Progenitor cell of endocrine pancreas (in vitro differentiated cells): Measurements from ENCODE around the gene TERF2IP. TPM values are rescaled to one million over a fixed set of nuclear protein-coding genes. Genes with fewer than 3 reads are reported as not detected.

ENCODE experiments used
- DNase-seq: peaks from one replicate; pipeline ENCODE4 v3.0.0; 2021; ENCODE audit warnings: low spot score; ENCODE audit not compliant: unreplicated experiment
- H3K27ac Mint-ChIP-seq: 2 replicates; pipeline ENCODE4 v1.8.0; 2021; ENCODE audit warnings: mild to moderate bottlenecking, moderate library complexity, mixed read lengths
- H3K27me3 Mint-ChIP-seq: 2 replicates; pipeline ENCODE4 v1.8.0; 2021; ENCODE audit warnings: mixed read lengths
- H3K36me3 Mint-ChIP-seq: 2 replicates; pipeline ENCODE4 v1.8.0; 2022; ENCODE audit warnings: mixed read lengths; ENCODE audit not compliant: insufficient read depth
- H3K4me1 Mint-ChIP-seq: 2 replicates; pipeline ENCODE4 v1.8.0; 2021; ENCODE audit warnings: low read depth, mixed read lengths
- H3K4me3 Mint-ChIP-seq: 2 replicates; pipeline ENCODE4 v1.8.0; 2021; ENCODE audit warnings: low read depth, mild to moderate bottlenecking, moderate library complexity, mixed read lengths
- H3K9me3 Mint-ChIP-seq: 2 replicates; pipeline ENCODE4 v1.8.0; 2021; ENCODE audit warnings: low read depth, mixed read lengths
- total RNA-seq: library from RNA; stranded (reverse); gene quantifications from 2 replicates; pipeline ENCODE4 v1.2.1, GENCODE V29; 2021
- TF ChIP-seq, protein P1 (sequence below): fragments of 200-600 bp; sonication (generic); IDR thresholded peaks from one replicate; pipeline ENCODE4 v1.5.0; 2021; ENCODE audit warnings: antibody characterized with exemption, mild to moderate bottlenecking; ENCODE audit not compliant: unreplicated experiment

The TERF2IP gene
- total RNA-seq, 1 donor from 2014 or later: 43.0 TPM

DNA sequence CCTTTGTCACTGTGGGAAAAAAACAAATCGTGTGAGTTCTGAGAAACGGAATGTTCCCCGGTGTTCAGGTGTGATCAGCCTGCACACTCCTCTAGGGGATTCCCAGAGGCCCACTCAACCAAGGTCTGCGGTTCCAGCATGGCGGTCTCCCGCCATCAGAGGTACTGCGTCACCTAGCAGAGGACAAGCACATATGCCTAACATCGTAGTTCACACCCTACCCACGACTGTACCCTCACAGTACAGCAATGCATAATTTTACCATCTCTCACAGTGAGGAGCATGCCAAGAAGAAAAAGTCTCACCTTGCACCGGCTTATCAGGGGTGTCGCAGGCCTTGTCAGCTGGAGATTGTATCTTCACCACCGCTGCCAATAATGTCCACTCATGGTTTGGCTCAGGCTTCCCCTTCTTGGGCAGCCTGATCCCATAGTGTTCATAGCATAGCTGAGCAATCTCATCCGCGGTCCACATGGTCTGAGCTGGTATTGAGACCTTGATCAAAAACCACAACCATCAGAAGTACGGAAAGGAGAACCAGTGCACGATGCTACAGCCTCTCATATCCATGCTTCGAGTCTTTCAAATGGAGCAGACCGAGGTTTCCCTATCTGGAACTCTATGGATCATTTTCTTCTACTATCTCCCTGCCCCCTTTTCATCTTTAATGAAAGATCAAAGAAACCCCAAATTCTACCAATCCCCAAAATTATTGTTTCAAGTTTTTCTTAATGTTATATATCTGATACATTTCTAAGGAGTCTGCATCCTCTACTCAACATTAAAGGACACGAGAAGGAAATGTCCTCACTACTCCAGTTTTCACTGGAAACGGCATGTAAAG, 27.0 kb upstream of the TERF2IP start:
- TF ChIP-seq, protein P1, sequence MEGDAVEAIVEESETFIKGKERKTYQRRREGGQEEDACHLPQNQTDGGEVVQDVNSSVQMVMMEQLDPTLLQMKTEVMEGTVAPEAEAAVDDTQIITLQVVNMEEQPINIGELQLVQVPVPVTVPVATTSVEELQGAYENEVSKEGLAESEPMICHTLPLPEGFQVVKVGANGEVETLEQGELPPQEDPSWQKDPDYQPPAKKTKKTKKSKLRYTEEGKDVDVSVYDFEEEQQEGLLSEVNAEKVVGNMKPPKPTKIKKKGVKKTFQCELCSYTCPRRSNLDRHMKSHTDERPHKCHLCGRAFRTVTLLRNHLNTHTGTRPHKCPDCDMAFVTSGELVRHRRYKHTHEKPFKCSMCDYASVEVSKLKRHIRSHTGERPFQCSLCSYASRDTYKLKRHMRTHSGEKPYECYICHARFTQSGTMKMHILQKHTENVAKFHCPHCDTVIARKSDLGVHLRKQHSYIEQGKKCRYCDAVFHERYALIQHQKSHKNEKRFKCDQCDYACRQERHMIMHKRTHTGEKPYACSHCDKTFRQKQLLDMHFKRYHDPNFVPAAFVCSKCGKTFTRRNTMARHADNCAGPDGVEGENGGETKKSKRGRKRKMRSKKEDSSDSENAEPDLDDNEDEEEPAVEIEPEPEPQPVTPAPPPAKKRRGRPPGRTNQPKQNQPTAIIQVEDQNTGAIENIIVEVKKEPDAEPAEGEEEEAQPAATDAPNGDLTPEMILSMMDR: no peak
- Mint-ChIP-seq H3K27ac (peak overlapping the region; percentile 69), H3K27me3 (no peaks in the 10 kb centered on the region), H3K9me3 (no peaks in the 10 kb centered on the region), H3K36me3 (peaks cover 15% of the 10 kb centered on the region), H3K4me3 (no peak overlapping the region), H3K4me1 (peaks cover 17% of the 10 kb centered on the region)
- DNase-seq: no peak

DNA sequence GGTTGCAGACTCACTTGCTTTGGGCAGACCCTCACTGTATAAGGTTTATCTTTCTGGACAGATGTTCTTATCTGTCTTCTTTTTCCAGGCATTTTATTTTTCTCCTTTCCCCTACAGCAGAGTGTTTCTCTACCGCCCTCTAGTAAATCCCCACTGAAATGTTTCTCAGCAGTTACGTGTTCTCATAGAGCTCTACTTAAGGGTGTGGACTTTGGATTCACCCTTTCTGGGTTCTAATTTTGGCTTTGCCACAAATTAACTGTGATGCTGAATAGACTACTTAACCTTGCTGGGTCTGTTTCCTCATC, 26.4 kb upstream of the TERF2IP start:
- no peaks in the 10 kb centered on the region for H3K9me3 Mint-ChIP-seq
- no peaks in the 10 kb centered on the region for H3K27me3 Mint-ChIP-seq
- H3K36me3 Mint-ChIP-seq: peaks cover 19% of the 10 kb centered on the region
- peak overlapping the region; percentile 99 for H3K4me3 Mint-ChIP-seq
- H3K27ac Mint-ChIP-seq: no peak overlapping the region
- peaks cover 17% of the 10 kb centered on the region for H3K4me1 Mint-ChIP-seq
- DNase-seq: no peak
- TF ChIP-seq, protein P1: peak; percentile 55

DNA sequence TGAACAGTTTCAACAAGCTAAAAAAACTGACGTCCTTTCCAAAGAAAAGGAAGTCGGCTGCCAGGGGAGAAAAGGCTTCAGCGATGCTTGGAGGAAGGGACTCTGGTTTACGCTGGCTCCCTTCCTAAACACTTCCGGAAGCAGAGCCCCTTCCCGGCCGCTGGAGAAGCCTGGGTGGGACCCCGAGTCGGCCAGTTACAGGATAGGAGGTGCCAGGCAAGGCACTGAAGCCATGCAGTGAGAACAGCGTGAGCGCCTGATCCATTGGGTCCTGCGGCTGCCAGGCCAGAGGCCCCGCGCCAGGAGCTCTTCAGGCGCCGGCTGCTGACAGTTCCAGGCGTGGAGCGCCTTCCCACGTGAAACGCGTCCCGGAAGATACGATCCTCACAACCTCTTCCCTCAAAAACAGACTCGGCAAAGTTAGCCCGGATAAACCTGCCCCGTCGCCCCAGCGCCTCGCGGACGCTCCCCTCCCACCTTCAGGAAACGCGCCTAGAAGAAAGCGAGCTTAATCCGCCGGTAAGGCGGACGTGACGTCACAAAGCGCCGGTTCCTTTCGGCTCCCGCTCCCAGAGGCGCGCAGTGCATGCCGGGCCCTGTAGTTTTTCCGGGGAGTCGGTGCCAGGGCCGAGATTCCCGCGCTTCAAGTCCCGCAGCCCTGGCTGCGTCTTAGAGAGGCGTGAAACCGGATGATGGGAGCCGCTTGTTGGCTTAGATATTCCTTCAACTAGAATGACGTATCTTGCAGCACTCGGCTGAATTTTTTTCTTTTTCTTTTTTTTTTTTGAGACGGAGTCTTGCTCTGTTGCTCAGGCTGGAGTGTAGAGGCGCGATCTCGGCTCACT, 24.6 kb upstream of the TERF2IP start, which contains the start of gene ADAT1:
TSS of gene ADAT1 (minus strand) at position 521 of the 845 bp plus-strand sequence. CDS start 2,482 bp downstream, outside the sequence.
- peak within 1 kb of the TSS; percentile 99 for H3K27ac Mint-ChIP-seq

DNA sequence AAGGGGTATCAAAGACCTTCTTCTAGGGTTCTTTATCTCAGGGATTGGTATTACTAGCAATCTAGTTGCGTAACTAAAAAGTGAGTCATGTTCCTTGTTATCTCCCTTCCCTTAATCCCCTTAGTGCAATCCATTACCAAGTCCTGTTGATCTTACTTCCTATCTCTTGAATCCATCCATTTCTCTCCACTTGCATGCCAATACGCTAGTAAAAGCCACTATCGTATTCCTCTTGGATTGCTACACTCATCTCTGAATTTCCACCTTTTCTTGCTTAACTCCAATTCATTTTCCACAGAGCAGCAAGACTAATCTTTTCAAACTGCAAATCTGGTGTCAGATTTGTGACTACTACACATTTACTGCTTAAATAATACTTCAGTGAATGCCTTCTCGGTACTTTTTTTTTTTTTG, 22.6 kb upstream of the TERF2IP start:
- peaks cover 17% of the 10 kb centered on the region for H3K4me1 Mint-ChIP-seq
- peak overlapping the region; percentile 47 for H3K27ac Mint-ChIP-seq
- no peak for DNase-seq
- TF ChIP-seq, protein P1: no peak
- peak overlapping the region; percentile 15 for H3K4me3 Mint-ChIP-seq
- no peaks in the 10 kb centered on the region for H3K27me3 Mint-ChIP-seq
- H3K36me3 Mint-ChIP-seq: peaks cover 25% of the 10 kb centered on the region
- no peaks in the 10 kb centered on the region for H3K9me3 Mint-ChIP-seq

More for the DNA sequence above, 24.6 kb upstream of the TERF2IP start, which contains the start of gene ADAT1:
- TF ChIP-seq, protein P1: no peak
- Mint-ChIP-seq H3K36me3 (peaks cover 24% of the 10 kb centered on the region), H3K4me1 (peaks cover 17% of the 10 kb centered on the region), H3K27me3 (no peaks in the 10 kb centered on the region), H3K9me3 (no peaks in the 10 kb centered on the region), H3K4me3 (peak within 1 kb of the TSS; percentile 99)
- DNase-seq: peak; percentile 92

DNA sequence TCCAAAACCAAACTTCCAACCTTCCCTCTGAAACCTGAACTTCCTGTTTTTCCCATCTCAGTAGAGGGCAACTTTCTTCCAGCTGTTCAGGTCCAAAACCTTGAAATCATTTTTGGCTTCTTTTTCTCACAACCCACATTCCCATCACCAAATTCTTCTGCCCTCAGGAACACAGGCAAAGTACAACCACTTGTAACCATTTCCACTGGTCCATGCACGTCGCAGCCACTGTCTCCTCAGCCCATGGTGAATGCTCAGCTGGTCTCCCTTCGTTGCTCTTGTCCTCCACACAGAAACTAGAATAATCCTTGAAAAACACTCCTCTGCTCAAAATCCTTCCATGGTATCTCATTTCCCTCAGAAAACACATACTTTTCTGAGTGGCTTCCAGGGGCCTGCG, 20.8 kb upstream of the TERF2IP start:
- Mint-ChIP-seq H3K9me3 (no peaks in the 10 kb centered on the region), H3K4me3 (no peak overlapping the region), H3K27ac (peak overlapping the region; percentile 78), H3K4me1 (peaks cover 10% of the 10 kb centered on the region), H3K27me3 (no peaks in the 10 kb centered on the region), H3K36me3 (peaks cover 31% of the 10 kb centered on the region)
- DNase-seq: no peak
- TF ChIP-seq, protein P1: no peak
